AG04449 (cell line): ENCODE results near the gene SORBS2.
A peak's percentile ranks its signal among the peaks of the same experiment; 100 is the strongest.

Experiments used
- CTCF ChIA-PET: fragments of 350-600 bp; formaldehyde crosslinking; extraction: SDS; loops from one replicate; lab custom pipeline; 2021; ENCODE audit warnings: antibody characterized with exemption; lab: Yijun Ruan, JAX
- POLR2A ChIA-PET: fragments of 400-600, 350-600 bp; formaldehyde crosslinking; extraction: SDS; loops from one replicate; lab custom pipeline; 2020; ENCODE audit warnings: antibody characterized with exemption, inconsistent platforms; lab: Yijun Ruan, JAX
- DNase-seq: peaks from one replicate; pipeline ENCODE4 v3.0.0-alpha.2; 2010; ENCODE audit warnings: low read depth, low spot score
- H3K4me3 ChIP-seq: 2 replicates; pipeline ENCODE4 v1.5.1; 2011; ENCODE audit warnings: low read depth, mild to moderate bottlenecking, control low read depth, low read length
- CTCF ChIP-seq: IDR thresholded peaks from one replicate; pipeline ENCODE4 v1.5.1; 2011; ENCODE audit warnings: mild to moderate bottlenecking, moderate library complexity, low read length, control low read depth, inconsistent platforms; ENCODE audit not compliant: insufficient read depth; ENCODE audit errors: missing control alignments

The SORBS2 gene

GRCh38 chr4:185847352-185848097, 35.5 kb upstream of the SORBS2 start:
- no peak for TF ChIP-seq CTCF

GRCh38 chr4:185846505-185847150, 34.6 kb upstream of the SORBS2 start:
- CTCF ChIA-PET, result no interaction called here
- H3K4me3 ChIP-seq, result no peak overlapping the region
- no peak for TF ChIP-seq CTCF
- no peak for DNase-seq
- POLR2A ChIA-PET, result interaction anchor here (1.0 to 1.2 kb wide), 2 partner anchors 7 to 72 kb away, joined by 5 to 6 read pairs; no protein-coding TSS in a partner anchor

More at GRCh38 chr4:185847352-185848097, 35.5 kb upstream of the SORBS2 start:
- DNase-seq, result peak; percentile 82
- ChIA-PET POLR2A (interaction anchor here (0.6 to 1.2 kb wide), 3 partner anchors 8 to 72 kb away, joined by 4 to 6 read pairs (median 5); no protein-coding TSS in a partner anchor), CTCF (no interaction called here)
- H3K4me3 ChIP-seq, result peak overlapping the region; percentile 29

DNA sequence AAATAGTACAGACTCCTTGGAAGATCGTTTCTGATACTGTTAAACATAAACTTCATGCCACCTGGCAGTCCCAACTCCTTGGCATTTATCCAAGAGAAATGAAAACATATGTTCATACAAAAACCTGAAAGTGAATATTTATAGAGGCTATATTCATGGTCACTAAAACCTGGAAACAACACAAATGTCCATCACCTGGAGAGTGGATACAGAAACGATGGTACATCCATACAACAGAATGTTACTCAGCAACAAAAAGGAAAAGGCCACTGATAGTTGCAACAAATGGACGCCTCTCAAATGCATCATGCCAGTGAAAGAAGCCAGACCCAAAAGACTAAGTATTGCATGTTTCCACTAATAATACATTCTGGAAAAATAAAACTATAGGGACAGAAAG, 34.0 kb upstream of the SORBS2 start:
- H3K4me3 ChIP-seq, result no peak overlapping the region
- ChIA-PET POLR2A (no interaction called here), CTCF (no interaction called here)
- no peak for TF ChIP-seq CTCF
- DNase-seq, result no peak

DNA sequence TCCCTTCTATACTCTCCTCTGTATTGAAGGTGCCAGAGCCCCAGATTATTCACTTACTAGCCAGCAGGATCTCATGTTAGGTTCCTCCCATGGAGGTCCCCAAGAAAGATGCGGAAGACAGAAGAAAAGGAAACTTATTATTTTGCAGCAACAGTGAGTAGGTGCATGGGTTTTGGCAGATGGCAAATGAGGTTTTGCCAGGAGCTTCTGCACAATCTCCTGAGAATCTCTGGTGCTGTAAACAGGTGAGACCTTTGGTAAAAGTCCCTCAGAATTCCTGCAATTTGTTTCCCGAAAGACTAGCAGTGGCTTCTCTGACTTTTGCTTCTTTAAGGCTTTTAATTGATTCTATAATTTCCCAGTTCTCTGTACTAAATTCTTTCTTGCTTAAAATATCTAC, 29.5 kb upstream of the SORBS2 start:
- ChIA-PET CTCF (interaction anchor here (1.4 kb wide), 1 partner anchor 196 kb away, joined by 3 read pairs; no protein-coding TSS in a partner anchor), POLR2A (no interaction called here)
- no peak for DNase-seq
- TF ChIP-seq CTCF, result no peak
- H3K4me3 ChIP-seq, result no peak overlapping the region

DNA sequence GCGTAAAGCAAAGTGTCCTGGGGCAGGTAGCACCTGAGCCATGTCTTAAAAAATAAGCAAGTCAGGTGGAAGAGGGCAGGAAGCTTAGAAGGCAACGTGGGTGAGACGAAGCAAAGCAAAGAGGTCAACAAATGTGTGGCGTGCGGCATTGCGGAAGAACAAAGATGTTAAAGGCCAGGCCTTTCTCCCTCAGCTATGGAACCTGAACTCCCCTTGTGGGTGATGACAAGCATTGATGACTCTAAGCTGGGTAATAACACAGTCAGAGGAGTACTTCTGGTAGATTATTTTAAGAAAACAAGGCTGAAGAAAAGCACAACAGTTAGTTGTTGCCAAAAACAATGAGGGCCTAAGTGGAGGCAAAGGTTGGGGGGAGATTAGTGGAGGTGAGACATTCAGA, 29.0 kb upstream of the SORBS2 start:
- ChIA-PET POLR2A (no interaction called here), CTCF (no interaction called here)
- DNase-seq, result no peak
- TF ChIP-seq CTCF, result no peak
- no peak overlapping the region for H3K4me3 ChIP-seq

GRCh38 chr4:185840201-185840600, 28.2 kb upstream of the SORBS2 start:
- CTCF ChIA-PET, result interaction anchor here (1.3 to 1.9 kb wide), 3 partner anchors 10 to 181 kb away, joined by 3 to 4 read pairs (median 4); no protein-coding TSS in a partner anchor
- POLR2A ChIA-PET, result interaction anchor here (0.6 kb wide), 1 partner anchor 110 kb away, joined by 4 read pairs; no protein-coding TSS in a partner anchor

More at GRCh38 chr4:185840201-185840600, 28.2 kb upstream of the SORBS2 start:
- no peak for TF ChIP-seq CTCF
- H3K4me3 ChIP-seq, result no peak overlapping the region
- no peak for DNase-seq
